HG03575 (cell line): ENCODE results near the gene EPOP.

ENCODE experiments used
- ATAC-seq: cut with Tn5 transposase; IDR thresholded peaks from one replicate; pipeline ENCODE4 v1.9.1; 2021; ENCODE audit not compliant: unreplicated experiment, insufficient number of reproducible peaks, low FRiP score; ENCODE audit errors: extremely low read depth

Gene EPOP

DNA sequence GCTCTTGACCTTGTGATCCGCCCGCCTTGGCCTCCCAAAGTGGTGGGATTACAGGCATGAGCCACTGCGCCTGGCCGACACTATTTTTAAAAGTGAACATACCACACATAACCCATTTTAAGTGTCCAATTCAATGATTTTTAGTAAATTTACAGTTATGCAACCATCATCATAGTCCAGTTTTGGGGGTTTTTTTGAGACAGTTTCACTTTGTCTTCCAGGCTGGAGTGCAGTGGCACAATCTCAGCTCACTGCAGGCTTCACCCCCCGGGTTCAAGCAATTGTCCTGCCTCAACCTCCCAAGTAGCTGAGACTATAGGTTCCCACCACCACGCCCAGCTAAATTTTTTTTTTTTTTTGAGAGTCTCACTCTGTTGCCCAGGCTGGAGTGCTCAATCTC, 3.1 kb upstream of the EPOP start:
- no peak for ATAC-seq

DNA sequence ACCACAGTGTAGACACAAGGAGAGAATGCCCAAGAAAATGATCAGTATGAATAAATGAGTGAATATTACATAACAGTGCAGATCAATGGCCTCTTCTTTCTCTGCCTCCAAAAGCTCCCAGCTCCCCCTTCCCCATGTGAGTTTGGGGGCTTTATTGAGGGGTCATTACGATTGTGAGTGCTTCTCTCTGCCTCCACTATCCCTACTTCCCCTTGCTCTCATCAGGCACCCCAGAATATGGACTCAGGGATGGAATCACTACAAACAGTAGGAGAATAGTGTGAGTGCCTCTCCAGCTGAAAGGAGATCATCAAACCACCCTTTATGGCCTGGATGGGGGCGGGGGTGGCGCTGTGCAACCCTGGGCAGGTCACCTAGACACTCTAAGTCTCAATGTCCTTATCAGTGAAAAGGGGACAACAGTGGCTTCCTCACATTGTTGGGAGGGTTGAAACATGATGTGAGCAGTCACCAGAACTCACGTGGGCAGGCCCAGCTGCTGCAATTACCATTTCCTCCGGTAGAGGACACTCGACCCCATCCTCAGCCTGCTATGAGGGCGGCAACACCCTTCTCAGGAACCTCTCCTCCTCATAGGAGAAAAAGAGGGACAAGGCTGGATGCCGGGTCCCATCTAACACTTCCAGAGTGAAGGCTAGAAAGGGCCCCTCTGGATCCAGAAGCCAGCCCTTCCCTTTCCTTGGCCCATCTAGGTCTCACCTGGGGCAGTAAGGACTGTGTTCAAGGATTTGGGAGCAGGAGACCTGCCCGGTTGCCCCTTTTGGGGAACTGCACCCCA, 2.1 kb upstream of the EPOP start:
- ATAC-seq = no peak

DNA sequence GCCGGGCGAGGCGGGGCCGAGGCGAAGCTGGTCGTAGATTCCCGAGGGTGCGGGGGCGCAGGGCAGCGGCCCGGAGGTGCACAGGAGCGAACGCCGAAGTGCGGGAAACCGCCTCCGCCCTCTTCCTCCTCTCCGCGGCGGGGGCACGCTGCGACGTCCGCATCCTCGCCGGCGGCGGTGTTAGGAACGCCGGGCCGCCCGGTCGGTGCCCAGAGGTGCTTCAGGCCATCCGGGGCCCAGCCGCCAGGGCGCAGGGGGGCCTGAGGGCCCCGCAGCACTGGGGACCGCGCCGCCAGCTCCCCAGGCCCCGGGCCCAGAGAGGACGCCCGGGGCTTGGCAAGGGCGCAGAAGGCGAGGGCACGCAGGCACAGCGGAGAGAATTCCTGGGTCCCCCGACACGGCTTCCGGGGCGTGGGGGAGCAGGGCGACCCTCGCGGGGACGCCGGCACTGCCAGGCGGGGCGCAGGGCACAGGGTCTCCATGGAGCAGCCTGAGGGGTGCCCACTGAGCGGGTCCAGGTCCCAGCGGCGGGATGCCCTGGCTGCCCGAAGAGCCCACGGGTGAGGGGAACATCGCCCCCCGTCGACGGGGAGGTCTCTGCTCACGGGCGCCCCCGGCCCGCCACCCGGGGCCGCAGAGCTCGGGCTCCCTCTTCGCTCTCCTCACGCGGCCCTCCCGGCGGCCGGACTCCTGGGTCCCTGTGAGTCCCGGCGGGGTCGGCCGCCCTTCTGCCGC, 576 bp downstream of the EPOP start:
- no peak for ATAC-seq

DNA sequence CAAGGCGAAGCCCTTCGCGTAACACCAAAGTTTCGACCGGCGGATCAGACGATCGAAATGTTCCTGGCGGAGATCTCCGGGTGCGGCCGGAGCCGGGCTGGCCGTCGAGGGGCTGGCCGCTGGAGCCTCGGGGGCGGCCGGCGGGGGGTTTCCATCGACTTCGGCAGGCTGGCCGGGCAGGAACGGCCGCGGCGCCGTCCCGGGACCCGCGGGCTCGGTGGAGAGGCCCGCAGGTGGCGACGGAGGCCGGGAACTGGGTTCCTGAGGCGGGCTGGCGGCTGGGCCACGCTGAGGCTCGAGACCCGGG, 1.1 kb downstream of the EPOP start:
- no peak for ATAC-seq

DNA sequence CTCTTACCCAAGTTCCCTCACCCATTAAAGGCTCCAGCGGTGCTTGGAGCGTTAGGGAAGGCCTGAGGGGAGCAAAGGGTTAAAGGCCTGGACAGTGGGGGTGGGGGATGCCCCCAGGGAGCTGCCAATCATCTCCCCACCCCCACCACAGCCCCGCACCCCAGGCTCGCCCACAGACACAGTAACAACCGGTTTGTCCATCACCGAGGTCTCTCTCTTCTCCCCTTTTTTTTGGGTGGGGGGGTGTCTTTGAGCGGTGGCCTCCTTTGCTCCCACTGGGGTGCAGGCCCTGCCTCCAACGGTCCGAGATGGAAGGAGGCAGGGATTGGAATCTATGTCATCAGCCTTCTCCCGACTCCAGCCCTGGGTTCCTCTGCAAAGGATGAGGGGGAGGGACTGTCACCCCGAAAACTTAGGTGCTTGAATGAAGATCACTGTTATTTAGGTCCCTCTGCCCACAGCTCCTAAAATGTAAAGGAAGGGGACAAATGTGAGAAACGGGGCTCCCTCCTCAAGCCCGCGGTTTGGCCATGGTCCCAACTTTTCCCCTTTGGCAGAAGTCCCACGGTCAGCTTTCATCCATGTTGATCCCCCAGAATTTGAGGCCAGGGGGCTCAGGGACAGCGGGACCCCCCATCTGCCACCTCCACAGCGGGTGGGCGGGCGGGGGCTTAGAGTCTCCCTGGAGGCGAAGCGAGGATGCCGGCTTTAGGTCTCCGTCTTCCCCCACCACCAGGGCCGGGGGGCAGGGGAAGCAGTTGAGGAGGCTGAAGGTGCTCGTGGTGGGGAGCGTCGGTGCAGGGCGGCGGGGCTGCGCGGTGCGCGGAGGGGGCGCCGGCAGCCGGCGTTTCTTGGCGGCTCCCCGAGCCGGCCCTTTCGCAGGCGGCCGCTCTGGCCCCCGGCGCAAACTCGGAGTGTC, 1.7 kb downstream of the EPOP start:
- ATAC-seq = no peak

DNA sequence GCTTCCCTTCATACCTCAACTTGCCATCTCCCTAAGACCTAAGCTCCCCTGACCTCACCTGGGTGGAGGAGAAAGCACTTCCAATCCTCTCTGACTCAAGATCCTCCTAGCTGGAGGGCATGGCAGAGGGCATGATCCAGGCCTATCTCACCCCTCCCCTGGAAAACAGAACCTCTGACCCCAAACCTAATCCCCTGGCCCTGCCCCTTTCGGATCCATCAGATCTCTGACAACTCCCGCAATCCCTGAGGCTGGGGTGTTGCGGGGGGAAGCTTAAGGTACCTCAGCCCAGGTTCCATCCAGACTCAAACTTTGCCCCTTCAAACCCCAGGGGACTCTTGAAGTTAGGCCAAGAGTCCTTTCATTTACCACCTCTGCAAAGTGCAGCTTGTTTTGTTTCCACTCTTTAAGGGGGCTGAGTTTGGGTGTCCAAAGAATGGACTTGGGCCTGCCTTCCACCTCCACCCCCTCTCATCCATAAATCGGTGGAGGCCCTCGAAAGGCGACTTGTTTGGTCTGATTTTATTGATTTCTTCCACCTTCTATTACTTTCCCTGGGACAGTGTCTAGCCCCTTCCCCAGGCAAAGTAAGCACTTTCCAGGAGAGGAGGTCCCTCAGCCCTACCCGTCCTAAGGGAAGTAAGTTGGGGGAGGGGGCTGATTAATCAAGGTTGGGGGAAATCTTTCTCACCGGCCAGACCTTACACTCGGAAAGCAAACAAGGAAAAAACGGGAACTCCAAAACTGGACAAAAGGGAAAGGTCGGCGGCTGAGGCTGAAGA, 2.6 kb downstream of the EPOP start:
- no peak for ATAC-seq

DNA sequence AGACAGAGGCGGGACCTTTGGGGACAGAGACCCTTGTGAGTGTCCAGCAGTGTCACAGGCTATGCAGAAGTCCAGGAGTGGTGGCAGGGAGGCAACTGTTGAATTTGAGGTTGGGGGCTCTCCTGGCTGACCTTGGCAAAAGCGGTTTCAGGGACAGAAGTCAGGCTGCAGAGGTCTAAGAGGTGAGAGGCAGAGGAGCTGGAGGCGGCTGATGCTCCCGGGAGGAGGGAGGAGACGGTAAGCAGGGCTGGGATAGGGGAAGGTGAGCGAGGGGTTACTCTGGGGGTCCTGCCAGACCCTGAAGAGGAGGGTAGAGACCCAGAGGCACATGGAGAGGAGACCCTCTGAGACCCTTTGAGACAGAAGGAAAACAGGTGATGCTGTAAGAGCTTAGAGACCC, 5.2 kb downstream of the EPOP start:
- no peak for ATAC-seq

DNA sequence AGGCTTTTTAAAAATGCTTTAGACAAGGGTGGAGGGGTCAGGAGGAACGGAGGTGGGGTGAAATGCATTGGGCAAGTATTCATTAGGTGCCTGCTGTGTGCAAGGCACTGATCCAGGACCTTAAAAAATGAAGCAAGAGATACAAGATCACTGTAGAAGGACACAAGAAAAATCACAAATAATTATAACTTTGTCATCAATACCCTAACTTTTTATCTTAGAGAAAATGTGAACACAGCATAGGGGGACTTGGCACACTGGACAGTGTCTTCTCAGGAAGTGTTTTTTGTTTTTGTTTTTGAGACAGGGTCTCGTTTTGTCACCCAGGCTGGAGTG, 7.0 kb downstream of the EPOP start:
- ATAC-seq = no peak

DNA sequence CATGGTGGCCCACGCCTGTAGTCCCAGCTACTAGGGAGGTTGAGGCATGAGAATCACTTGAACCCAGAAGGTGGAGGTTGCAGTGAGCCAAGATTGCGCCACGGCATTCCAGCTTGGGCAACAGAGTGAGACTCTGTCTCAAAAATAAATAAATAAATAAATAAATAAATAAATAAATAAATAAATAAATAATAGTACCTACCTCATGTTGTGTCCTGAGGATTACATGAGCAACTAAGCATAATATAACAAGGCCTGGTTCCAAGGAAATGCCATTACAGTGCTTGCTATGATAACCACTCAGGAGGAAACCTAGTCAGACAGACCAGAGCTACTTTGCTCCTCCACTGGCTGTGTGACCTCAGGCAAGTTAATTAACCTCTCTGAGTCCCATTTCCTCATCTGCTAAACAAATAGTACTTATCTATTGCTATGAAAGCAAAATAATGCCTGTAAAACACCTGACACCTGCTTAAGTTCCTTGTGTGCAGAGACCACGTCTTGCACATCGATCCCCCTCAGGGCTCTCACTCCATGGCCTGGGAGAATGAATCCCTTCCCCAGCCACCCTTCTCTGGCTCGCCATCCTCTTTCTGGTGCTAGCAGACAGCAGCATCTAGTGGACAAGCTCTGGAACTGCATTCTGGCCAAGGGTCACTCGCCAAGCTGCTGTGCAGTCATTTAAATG, 7.5 kb downstream of the EPOP start:
- no peak for ATAC-seq

DNA sequence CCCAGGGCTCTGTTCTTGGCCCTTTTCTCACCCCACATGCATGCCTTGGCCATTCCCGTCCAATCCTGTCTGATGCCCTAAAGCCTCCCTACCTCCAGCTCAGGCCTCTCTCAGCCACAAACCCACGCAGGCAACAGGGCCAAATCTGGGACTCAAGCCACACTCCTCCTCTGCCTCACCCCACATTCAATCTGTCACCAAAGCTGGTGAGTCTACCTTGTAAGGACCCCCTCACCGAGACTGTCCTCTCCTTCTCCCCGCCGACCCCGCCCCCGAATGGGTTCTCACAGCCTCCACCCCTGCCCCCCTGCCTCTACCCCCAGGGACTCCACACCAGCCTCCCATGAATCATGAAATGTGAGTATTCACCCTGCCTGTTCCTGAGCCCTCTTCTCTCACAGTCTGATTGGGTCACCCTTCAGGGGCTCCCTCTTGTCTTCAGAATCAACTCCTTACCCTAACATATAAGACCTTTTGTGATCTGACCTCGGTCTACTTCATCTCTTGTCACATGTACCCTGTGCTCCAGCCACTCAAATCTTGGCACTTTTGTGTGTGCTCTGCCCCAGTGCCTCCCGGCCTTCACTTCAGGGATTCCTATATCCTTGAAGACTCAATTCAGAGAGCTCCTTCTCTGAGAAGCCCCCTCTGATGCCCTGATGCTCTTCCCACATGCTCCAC, 10.7 kb downstream of the EPOP start:
- ATAC-seq = no peak

DNA sequence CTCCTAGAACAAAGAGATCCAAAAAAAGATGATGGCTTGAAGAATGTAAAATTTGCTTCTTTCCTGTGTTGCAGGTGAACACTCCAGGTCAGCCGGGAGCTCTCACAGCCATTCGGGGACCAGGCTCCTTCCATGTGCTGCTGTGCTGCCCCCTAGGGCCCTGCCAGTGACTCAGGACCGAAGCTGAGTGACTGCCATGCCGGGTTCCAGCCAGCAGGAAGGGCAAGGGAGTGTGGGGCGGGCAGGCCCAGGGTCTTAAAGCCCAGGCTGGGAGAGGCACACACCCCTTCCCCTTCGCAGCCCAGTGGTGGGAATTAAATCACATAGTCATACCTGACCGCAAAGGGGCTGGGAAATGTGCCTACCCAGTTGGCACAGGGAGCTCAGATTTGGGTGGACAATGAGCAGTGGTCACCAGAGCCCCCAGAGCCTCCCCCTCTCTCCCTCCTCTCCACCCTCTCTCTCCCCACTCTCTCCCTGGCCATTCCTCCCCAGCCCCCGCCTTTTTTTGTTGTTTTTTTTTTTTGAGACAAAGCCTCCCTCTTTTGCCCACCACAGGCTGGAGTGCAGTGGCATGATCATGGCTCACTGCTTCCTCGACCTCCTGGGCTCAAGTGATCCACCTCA, 11.5 kb downstream of the EPOP start:
- ATAC-seq = no peak

DNA sequence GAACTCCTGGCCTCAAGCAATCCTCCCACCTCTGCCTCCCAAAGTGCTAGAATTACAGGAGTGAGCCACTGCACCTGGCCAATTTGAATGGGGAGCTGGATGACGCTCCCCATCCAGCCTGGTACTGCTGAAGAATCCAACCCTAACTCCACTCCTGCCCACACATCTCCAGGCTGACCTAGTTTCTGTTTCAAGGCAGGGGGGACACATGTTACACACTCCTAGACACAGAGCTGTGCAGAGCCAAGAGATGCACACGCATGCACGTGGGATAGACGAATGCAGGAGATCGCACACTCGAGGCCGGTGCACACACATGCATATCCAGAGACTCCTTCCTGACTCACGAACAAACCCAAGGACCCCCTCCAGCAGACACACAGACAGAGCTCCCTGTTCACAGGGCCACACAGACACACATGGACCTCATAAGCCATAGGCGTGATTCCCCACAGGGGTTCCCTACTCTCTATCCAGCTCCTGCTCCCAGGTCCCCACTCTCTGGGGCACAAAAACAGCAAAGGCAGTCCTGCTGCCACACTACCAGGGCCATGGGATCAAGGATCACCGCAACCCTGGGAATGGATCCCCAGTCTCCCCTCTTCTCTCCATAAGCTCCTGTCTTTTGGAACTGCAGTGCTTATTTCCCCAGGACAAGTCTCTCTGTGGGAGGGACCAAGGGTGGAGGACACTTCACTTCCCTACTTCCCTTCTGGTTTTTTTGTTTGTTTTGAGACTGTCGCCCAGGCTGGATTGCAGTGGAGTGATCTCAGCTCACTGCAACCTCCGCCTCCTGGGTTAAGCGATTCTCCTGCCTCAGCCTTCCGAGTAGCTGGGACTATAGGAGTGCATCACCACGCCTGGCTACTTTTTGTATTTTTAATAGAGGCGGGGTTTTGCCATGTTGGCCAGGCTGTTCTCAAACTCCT, 14.4 kb downstream of the EPOP start:
- no peak for ATAC-seq

DNA sequence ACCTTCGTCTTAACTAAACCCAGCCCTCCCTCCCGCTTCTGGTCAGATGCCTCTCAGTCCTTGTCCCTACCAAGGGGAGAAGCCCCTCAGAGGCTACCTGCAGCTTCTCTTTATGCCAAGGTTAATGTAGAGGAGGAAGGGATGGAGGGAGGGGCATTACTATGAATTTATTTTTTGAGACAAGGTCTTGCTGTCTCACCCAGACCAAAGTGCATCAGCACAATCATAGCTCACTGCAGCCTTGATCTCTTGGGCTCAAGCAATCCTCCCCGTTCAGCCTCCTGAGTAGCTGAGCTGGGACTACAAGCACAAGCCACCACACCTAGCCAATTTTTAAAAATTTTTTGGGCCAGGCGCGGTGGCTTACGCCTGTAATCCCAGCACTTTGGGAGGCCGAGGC, 15.3 kb downstream of the EPOP start:
- ATAC-seq = no peak

DNA sequence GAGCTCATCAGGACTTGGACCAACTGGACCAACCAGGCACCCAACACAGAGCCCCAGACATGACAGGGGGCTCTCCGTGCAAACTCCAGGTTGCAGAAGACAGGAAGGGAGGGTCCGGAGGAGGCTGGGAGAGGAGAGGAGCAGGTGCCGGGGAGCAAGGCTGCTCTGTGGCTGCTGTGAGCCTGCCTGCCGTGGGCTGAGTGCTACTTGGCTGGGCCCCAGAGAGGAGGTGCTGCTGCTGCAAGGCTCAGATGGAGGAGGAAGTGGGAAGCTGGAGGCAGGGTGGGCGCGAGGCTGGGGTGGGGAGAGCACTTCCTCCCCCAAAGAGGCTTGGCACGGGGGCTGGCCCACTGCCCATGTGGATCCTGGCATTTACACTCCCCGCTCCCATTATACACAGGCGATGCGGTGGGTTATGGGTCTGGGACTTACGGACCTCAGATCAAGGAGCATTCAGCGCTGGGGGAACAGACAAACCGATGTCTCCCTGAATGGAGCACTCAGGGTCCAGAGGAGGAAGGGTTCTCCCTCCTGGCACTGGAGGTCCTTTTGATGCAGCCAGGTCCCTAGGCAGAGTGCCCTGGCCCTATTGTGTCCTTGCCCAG, 15.9 kb downstream of the EPOP start:
- ATAC-seq = no peak

DNA sequence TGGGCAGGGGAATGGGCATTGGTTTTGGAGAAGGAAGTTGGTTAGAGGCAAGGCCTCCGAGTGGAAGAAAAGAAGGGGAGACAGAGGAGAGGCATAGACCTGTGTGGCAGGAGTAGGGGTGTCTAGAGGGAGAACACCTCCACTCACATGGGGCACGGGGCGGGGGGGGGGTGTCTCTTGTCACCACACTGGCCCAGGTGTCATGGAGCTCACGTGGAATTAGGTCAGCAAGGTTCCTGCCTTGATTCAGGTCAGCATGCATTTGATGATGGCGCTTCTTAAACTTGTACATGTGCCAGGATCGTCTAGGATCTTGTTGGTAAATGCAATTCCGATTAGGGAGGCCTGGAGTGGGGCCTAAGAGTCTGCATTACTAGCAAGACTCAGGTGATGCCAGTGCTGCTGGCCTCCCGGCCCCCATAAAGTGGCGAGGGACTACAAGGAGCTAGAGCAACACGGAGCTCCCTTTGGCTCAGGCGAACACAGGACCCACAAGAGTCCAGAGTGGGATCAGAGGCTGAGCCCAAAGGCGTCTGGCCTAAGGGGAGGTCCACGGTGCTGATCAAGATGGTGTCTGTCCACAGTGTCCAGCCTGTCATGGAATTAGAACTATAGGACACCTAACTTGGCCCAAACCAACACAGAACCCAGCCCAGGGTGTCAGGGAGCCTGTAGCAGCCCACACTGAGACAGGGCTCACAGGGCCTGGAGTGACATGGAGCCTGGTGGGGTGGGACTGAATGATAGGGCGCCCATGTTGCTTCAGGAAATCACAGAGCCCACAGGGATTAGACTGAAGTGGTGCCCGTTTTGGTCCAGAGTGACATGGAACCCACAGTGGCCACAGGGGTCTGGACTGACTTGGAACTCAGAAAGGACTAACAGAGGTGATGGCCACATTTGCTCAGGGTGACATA, 16.7 kb downstream of the EPOP start:
- no peak for ATAC-seq
